ENCODE results near the gene IGF2.

The IGF2 gene

DNA sequence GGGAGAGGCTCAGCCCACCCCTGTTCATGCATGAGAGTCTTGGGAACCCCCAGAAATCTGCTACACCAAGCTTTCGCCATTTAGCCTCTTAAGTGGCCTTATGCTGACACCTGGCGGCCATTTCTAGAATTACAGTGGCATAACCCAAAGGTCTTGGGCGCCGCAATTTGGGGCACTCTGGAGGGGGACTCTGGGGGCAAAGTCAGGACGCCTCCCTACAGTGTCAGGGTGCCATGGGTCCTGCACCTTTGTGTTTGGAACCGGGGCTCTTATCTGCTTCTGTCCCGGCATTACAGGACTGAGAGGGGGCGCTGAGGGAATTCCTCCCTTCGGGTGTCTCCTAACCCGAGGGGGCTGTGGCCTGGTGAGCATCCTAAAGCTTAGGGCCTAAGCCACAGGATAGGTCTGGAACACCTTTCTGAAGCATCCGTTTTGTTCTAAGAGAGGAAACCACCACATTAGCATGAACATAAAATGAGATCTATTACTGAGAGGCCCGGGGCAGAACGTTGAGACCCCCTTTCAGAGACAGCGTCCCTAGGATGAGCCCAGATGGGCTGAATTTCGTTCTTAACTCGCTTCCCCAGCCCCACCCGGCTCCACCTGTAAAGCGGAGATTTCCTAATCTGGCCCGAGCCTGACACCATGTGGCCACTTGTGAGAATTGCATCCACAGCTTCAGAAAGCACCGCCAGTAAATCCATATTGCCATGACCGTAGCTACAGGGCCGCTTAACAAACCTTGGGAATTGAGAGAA is 12.5 kb upstream of the IGF2 start:
- ATAC-seq = peak; percentile 41
- DNase-seq = peak; percentile 81
- Mint-ChIP-seq H3K4me1 (peaks cover 10% of the 10 kb centered on the region), H3K9me3 (no peaks in the 10 kb centered on the region), H3K27me3 (peaks cover 37% of the 10 kb centered on the region), H3K36me3 (ENCODE audit: low read depth) (no peaks in the 10 kb centered on the region), H3K27ac (no peak overlapping the region), H3K4me3 (no peak overlapping the region)

DNA sequence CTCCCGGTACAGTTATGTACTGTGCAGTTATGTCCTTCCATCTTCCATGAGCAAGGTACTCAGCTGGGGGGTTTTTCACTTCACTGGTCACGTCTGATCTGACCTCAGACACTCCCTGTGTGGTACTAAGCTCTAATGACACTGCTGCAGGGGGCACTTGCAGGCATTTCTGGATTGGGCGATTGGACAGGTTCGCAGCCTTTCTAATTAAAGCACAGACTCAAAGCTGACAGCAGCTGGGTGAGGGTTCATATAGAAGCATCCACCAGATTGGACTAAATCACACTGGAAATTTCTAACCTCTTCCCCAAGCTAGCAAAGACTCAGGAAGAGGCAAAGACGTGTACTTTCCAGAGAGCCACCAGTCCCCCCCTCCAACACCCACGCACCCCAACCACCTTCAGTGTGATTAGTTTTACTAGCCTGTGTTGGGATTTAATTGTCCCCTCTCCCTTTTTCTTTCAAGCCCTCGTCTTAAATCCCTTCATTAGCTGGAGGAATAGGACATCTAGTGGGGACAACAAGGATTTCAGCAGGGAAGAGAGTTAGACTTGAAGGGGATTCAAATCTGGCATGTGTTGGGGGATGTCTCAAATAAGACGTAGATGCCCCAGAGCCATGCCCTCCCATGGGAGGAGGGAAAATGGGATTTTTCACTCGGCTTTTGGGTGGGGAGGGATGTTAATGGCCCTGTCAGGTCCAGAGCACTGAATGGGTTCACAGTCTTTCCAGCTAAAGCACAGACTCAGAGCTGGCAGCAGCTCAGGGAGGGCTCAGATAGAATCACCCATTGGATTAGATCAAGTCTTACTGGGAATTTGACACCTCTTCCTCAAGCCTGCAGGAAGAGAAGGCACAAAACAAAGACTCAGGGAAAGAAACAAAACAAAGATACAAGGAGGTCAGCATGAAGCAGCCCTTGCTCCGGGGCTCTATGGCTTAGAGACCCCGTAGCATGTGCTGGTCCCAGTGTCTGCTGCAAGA is 11.0 kb upstream of the IGF2 start:
- Mint-ChIP-seq H3K27me3 (peaks cover 51% of the 10 kb centered on the region), H3K36me3 (ENCODE audit: low read depth) (no peaks in the 10 kb centered on the region), H3K27ac (no peak overlapping the region), H3K4me1 (peaks cover 10% of the 10 kb centered on the region), H3K4me3 (no peak overlapping the region), H3K9me3 (no peaks in the 10 kb centered on the region)
- ATAC-seq (no peak), DNase-seq (no peak)

DNA sequence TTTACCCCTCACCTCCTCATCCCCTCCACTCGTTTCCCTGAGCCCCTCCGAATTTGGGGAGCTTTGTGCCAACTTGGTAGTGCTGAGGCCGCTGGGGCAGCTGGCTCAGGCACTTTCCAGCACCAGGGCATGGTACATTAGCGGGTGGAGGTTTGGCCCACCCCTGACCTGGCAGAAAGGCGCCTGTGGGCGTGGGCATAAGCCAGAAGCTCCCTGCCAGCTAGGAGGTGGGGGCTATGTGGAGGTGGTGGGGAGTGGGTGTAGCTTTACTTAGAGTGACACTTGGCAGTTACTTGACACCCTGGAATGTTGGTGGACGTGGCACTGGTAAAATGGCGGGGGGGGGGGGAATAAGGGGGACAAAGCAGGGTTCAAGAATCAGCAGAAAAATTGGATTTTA is 10.3 kb upstream of the IGF2 start:
- no peak for ATAC-seq
- H3K4me1 Mint-ChIP-seq = peaks cover 15% of the 10 kb centered on the region

DNA sequence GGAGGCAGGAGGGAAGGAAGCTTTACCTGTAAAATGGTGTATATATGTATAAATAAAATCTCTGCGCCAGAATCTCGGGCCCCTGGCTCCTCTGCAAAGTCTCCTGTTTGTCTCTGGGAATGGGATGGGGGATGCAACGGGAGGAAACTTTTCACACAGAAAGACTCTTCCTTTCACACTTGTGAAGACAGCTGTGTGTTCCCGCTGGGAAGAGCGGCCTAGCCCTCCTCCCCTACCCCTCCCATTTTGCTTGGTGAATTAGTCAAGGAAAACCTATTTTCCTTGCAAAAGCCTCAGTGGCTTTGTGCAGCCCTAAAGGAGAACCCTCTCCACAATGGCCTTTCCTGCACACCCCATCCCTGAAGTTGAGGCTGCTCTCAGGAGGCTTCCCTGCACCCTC is 9.4 kb upstream of the IGF2 start:
- Mint-ChIP-seq H3K27me3 (peaks cover 59% of the 10 kb centered on the region), H3K9me3 (no peaks in the 10 kb centered on the region), H3K27ac (no peak overlapping the region), H3K36me3 (ENCODE audit: low read depth) (no peaks in the 10 kb centered on the region), H3K4me3 (no peak overlapping the region), H3K4me1 (peaks cover 19% of the 10 kb centered on the region)
- DNase-seq (no peak), ATAC-seq (no peak)

More for the DNA sequence above, 10.3 kb upstream of the IGF2 start:
- no peaks in the 10 kb centered on the region for H3K9me3 Mint-ChIP-seq
- no peak overlapping the region for H3K27ac Mint-ChIP-seq
- H3K27me3 Mint-ChIP-seq = peaks cover 58% of the 10 kb centered on the region
- H3K36me3 Mint-ChIP-seq (ENCODE audit: low read depth) = no peaks in the 10 kb centered on the region
- DNase-seq = no peak
- H3K4me3 Mint-ChIP-seq = no peak overlapping the region

DNA sequence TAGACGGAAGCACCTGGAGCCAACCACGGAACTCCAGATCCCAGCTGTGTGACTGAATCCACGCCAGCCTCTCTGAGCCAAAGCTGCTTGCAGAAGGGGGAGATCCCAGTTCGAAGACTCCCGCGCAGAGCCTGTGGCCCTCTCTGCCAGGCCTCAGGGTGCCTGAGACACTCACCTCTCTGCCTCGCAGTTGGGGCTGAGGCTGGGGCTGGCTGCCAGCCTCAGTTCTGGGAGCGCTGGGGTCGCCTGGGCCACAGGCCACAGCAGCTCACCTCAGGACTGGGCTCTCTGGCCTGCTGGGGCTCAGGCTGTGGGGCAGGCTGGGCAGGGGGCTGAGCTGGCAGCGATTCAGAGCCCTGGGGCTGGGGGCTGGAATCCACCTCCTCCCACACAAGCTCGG is 8.2 kb upstream of the IGF2 start:
- Mint-ChIP-seq H3K36me3 (ENCODE audit: low read depth) (no peaks in the 10 kb centered on the region), H3K4me3 (no peak overlapping the region), H3K27ac (no peak overlapping the region), H3K4me1 (peaks cover 31% of the 10 kb centered on the region), H3K27me3 (peaks cover 66% of the 10 kb centered on the region), H3K9me3 (no peaks in the 10 kb centered on the region)
- DNase-seq = no peak
- no peak for ATAC-seq

DNA sequence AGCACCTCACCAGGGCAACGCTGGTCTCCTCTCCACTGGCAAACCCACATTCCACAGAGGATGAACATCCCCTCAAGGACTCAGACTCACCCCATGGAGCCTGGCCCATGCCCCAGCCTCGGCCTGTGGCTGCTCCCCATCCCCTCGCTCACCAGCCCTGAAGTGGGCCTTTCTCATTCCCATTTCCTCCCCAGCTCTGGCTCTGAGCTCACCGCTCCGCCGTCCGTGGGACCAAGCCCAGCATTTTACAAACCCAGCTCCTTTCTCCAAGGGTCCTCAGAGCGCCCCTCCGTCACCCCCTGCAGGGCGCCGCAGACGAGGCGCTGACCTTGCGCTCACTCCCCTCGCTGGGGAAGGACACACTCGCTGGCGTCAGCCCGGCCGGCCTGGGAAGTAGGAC is 6.9 kb upstream of the IGF2 start:
- no peak overlapping the region for H3K4me3 Mint-ChIP-seq
- H3K9me3 Mint-ChIP-seq = no peaks in the 10 kb centered on the region
- peaks cover 75% of the 10 kb centered on the region for H3K27me3 Mint-ChIP-seq
- no peaks in the 10 kb centered on the region for H3K36me3 Mint-ChIP-seq (ENCODE audit: low read depth)
- H3K4me1 Mint-ChIP-seq = peaks cover 37% of the 10 kb centered on the region
- DNase-seq (no peak), ATAC-seq (no peak)
- H3K27ac Mint-ChIP-seq = no peak overlapping the region

DNA sequence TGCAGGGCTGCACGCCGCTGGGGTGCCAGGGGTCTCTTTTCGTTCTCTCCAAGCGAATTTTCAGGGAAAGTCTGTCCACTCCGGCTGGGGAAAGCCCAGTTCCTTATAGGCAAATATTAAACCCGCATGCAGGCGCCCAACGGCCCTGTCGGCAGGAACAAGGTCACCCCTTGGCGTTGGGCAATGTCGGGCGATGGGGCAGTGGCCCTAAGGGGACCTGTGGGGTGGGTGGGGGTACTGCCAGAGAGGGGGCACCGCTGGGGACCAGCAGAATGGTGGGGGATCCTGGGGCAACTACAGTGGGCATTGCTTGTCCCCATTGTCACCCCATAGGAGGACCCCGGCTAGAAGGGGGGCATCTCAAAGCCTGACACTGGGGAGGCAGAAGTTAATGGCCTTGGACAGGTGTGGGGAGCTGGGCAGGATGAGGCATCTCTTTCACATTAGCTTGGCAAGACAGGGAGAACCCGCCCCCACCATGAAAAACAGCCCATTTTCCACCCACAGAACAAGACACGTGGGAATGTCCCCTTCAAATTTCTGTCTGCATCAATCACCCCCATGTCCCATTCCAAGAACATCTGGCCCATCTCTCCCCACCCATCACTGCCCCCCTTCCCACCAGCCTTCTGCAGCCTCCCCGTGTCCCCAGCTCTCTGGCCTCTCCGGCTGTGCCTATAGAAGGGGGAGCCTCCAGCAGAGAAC is 5.5 kb upstream of the IGF2 start:
- no peak for ATAC-seq
- Mint-ChIP-seq H3K4me1 (peaks cover 33% of the 10 kb centered on the region), H3K4me3 (no peak overlapping the region)

DNA sequence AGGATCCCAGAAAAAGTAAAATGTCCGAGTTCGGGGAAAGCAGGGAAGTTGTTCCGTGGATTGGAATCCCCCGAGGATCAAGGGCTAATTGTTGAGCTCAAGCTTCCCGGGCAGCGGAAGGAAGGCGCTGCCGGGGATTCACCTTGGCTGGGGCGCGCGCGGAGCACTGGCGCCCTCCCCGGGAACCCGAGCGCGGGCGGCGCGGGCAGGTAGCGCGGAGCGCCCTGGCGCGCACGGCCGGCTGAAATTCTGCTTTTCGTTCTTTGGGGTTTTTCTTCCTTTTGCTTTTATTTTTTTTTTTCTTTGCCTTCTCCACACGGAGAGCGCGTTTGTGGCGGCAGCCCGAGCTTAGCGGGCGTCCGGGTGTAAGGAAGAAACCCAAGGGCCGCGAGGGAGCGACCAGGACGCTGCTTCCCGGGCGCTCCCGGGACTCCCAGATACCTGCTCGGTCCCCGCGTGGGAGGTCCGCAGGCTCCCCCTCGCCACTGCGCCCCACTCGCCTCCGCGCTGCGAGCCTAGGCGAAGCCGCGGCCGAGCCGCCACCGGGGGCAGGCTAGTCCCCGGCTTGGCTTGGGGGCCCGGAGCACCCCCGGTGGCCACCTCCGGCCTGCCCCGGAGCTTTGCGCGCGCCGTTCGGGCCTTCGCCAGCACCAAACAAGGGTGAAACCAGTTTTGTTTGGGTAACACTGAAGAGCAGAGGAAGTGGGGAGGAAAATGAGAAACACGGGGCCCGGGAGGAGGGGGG is 4.8 kb upstream of the IGF2 start:
- DNase-seq = peak; percentile 47
- Mint-ChIP-seq H3K27me3 (peaks cover 64% of the 10 kb centered on the region), H3K4me3 (peak overlapping the region; percentile 65), H3K9me3 (no peaks in the 10 kb centered on the region), H3K4me1 (peaks cover 33% of the 10 kb centered on the region), H3K27ac (no peak overlapping the region), H3K36me3 (ENCODE audit: low read depth) (no peaks in the 10 kb centered on the region)
- ATAC-seq = no peak

More for the DNA sequence above, 5.5 kb upstream of the IGF2 start:
- no peak for DNase-seq
- no peaks in the 10 kb centered on the region for H3K36me3 Mint-ChIP-seq (ENCODE audit: low read depth)
- H3K27me3 Mint-ChIP-seq = peaks cover 66% of the 10 kb centered on the region
- no peaks in the 10 kb centered on the region for H3K9me3 Mint-ChIP-seq
- H3K27ac Mint-ChIP-seq = no peak overlapping the region

DNA sequence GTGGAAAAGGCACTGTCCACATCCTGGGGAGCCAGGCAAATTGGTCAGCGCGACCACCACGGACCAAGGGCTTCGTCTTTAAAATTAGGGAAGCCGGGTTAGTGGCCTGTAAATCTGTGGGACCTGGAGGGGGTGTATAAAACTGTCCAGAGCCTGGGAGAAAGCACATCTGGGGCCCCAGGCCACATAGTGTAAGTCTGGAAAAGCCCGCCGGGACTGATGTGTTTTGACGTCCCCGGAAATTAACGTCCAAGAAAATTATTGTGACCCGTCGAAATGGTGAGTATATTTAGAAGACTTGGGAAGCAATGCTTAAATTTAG is 4.2 kb upstream of the IGF2 start:
- no peak for DNase-seq
- no peak for ATAC-seq
- Mint-ChIP-seq H3K36me3 (ENCODE audit: low read depth) (no peaks in the 10 kb centered on the region), H3K27ac (no peak overlapping the region), H3K4me1 (peaks cover 33% of the 10 kb centered on the region), H3K9me3 (no peaks in the 10 kb centered on the region), H3K4me3 (peak overlapping the region; percentile 65), H3K27me3 (peaks cover 59% of the 10 kb centered on the region)

DNA sequence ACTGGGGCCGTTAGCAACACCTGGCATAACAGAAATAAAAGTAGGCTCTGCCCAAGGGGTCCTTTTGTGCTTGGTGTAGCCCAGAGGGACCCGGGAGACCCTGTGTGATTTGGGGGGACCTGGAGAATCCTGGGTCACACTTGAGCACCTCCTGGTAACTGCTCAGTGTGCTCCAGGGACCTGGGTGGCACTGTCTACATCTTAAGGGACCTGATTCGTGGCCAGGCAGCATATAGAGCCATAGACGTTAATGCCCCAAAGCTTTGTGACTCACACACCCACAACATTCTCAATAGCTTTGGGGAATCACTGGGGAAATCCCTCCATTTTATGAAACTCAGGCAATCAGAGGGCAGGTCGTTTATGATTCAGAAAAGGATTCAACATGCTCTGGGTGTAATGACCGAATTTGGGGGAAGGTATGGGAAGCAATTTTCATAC is 3.6 kb upstream of the IGF2 start:
- no peaks in the 10 kb centered on the region for H3K36me3 Mint-ChIP-seq (ENCODE audit: low read depth)
- H3K27ac Mint-ChIP-seq = peak overlapping the region; percentile 56
- peak overlapping the region; percentile 71 for H3K4me3 Mint-ChIP-seq
- H3K4me1 Mint-ChIP-seq = peaks cover 35% of the 10 kb centered on the region
- DNase-seq = peak; percentile 47
- no peaks in the 10 kb centered on the region for H3K9me3 Mint-ChIP-seq
- peaks cover 57% of the 10 kb centered on the region for H3K27me3 Mint-ChIP-seq
- ATAC-seq = peak; percentile 98

DNA sequence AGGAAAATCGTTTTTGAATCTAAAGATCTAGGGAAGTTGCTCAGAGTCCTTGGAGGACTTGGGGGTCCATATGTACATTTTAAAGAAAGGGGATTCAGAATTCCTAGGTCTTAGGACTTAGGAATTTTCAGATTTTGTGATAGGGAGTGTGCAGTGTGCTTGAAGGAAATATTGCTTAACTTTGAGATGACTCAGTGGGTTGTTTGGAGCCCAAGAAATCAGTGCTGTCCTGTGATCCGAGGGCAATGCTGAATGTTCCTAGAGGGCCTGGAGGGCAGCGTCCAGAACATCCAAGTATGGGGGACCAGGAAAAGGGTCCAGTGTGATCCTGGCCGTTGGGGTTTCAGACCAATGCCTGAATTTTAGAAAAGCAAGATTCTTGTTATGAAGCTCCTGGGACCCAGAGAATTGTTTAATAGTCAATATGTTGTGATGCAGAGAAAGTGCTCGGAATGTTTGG is 3.1 kb upstream of the IGF2 start:
- ATAC-seq = no peak
- H3K4me3 Mint-ChIP-seq = no peak overlapping the region
- peaks cover 38% of the 10 kb centered on the region for H3K4me1 Mint-ChIP-seq
- no peak overlapping the region for H3K27ac Mint-ChIP-seq
- peaks cover 60% of the 10 kb centered on the region for H3K27me3 Mint-ChIP-seq
- H3K36me3 Mint-ChIP-seq (ENCODE audit: low read depth) = no peaks in the 10 kb centered on the region
- H3K9me3 Mint-ChIP-seq = no peaks in the 10 kb centered on the region
- no peak for DNase-seq

DNA sequence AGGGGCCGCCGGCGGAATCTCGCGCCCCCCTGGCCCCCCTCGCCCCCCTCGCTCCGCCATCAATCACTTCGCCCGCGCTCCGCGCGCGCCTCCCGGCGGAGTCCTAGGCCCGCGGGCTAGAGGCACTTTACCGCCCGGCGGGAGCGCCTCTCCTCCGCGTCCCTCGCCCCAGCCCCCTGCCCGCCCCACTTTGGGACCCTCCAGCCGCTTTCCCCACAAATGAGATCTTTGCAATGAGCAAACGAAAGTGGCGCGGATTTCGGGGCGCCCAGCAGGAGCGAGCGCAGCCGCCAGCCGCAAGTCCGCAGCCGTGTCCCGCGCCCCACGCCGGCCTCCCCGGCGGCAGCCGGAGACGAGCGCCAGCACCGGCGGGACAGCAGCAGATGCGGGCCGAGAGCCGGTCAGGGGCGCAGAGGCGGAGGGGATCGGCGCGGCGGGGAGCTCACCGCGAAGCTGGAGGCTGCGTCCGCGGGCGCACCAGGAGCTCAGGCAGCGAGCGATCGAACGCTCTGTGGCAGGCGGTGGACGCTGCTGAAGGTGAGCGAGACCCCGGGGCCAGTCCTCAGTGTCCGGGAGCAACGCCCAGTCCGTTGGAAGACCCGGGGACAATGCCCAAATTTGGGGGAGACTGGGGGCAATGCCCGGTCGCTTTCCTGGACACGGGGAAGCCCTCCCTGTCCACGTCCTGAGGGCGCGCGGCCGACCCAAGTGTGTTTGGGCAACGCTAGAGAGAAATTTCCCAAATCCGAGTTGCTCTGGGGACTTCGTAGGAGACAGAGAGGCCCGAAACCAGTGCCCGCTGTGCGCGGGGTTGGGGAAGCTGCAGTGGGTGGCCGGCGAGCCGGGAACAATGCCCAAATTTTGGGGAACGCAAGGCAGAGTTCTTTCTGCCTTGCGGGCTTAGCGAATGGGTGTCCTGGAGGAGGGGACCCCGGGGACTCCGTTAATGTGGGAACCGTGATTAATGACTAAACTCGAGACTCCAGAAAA is 1.5 kb upstream of the IGF2 start:
- DNase-seq = no peak
- H3K9me3 Mint-ChIP-seq = no peaks in the 10 kb centered on the region
- no peak overlapping the region for H3K27ac Mint-ChIP-seq
- H3K36me3 Mint-ChIP-seq (ENCODE audit: low read depth) = no peaks in the 10 kb centered on the region
- peaks cover 60% of the 10 kb centered on the region for H3K27me3 Mint-ChIP-seq
- peak overlapping the region; percentile 17 for H3K4me3 Mint-ChIP-seq
- no peak for ATAC-seq
- H3K4me1 Mint-ChIP-seq = peaks cover 38% of the 10 kb centered on the region
